HepG2 (cell line): ENCODE data around the gene ELF1. TPM values are rescaled to one million over a fixed set of nuclear protein-coding genes. Genes with fewer than 3 reads are reported as not detected.

Experiments used
- ATAC-seq: fragments of 200-7000 bp; cut with Tn5 transposase; 3 replicates; pipeline ENCODE4 v1.9.1; 2020; ENCODE audit warnings: mild to moderate bottlenecking, moderate library complexity
- BruUV-seq: library from RNA; stranded (reverse); fragments of 400-500 nt; replicated peaks from 2 replicates; lab custom pipeline; 2021; lab: Mats Ljungman, UMichigan
- CTCF ChIA-PET: fragments of 300-600 bp; formaldehyde crosslinking; extraction: SDS; loops from one replicate; lab custom pipeline; 2021; ENCODE audit warnings: low total read pairs, inconsistent platforms, low intra/inter-chr PET ratio; lab: Yijun Ruan, JAX
- POLR2A ChIA-PET: fragments of 350-600 bp; sonication (Branson Sonifier 250); formaldehyde crosslinking; loops from one replicate; lab custom pipeline; 2020; ENCODE audit warnings: antibody characterized with exemption, inconsistent platforms; lab: Yijun Ruan, JAX
- DNase-seq: peaks from one replicate; pipeline ENCODE4 v3.0.0-alpha.2; 2015; ENCODE audit warnings: low spot score
- FAIRE-seq: peaks from 3 replicates; lab custom pipeline; 2011; peaks lifted over from hg19 to GRCh38; lab: Jason Lieb, UNC
- H2AFZ ChIP-seq: one replicate; pipeline ENCODE4 v1.6.1; 2011; ENCODE audit warnings: low read length, inconsistent platforms
- H3K27ac ChIP-seq: fragments of 300-600 bp; 3 replicates; pipeline ENCODE4 v1.8.0; 2011; ENCODE audit warnings: mixed run types, mild to moderate bottlenecking, mixed read lengths, low read length, inconsistent platforms; ENCODE audit not compliant: insufficient read depth; ENCODE audit errors: extremely low read length
- H3K27me3 ChIP-seq, 2 experiments: fragments of 200-600 bp in 1 of 2; 2 replicates in 1 of 2; 3 replicates in 1 of 2; pipeline versions ENCODE4 v1.6.0 to v1.8.0; 2011; ENCODE audit warnings: low read length in 2 of 2, mild to moderate bottlenecking in 2 of 2, moderate library complexity in 2 of 2, inconsistent platforms in 1 of 2; ENCODE audit not compliant: insufficient read depth in 2 of 2, control insufficient read depth in 1 of 2
- H3K36me3 ChIP-seq, 2 experiments: fragments of 200-600 bp in 1 of 2; replicated peaks in 1 of 2; 2 replicates in 1 of 2; 3 replicates in 1 of 2; pipeline versions ENCODE4 v1.5.1 to v1.8.0; 2011; ENCODE audit warnings: low read length in 2 of 2, inconsistent platforms in 1 of 2; ENCODE audit not compliant: insufficient read depth in 2 of 2, control insufficient read depth in 1 of 2
- H3K4me1 ChIP-seq: 2 replicates; pipeline ENCODE4 v1.5.1; 2012; ENCODE audit warnings: low read length, inconsistent platforms; ENCODE audit not compliant: insufficient read depth
- H3K4me2 ChIP-seq: 2 replicates; pipeline ENCODE4 v1.6.0; 2011; ENCODE audit warnings: low read depth, low read length, inconsistent platforms
- H3K4me3 ChIP-seq, 3 experiments: fragments of 200-600 bp in 1 of 3; sonication (generic), shearing (Covaris generic) in 1 of 3; replicated peaks in 1 of 3; 2 replicates each; pipeline ENCODE4 v1.5.1; 2011 to 2016; ENCODE audit warnings: low read length in 3 of 3, inconsistent platforms in 2 of 3, low read depth in 2 of 3, mild to moderate bottlenecking in 2 of 3, control low read depth in 1 of 3, mixed read lengths in 1 of 3; ENCODE audit not compliant: insufficient read depth in 1 of 3
- H3K79me2 ChIP-seq: one replicate; pipeline ENCODE4 v1.6.1; 2011; ENCODE audit warnings: low read length, inconsistent platforms; ENCODE audit not compliant: insufficient read depth
- H3K9ac ChIP-seq: 2 replicates; pipeline ENCODE4 v1.6.0; 2011; ENCODE audit warnings: mild to moderate bottlenecking, low read depth, low read length, inconsistent platforms; ENCODE audit not compliant: insufficient read depth
- H3K9me3 ChIP-seq: 2 replicates; pipeline ENCODE4 v1.5.1; 2012; ENCODE audit warnings: mild to moderate bottlenecking, low read length
- H4K20me1 ChIP-seq: 2 replicates; pipeline ENCODE4 v1.6.0; 2011; ENCODE audit warnings: inconsistent platforms, mild to moderate bottlenecking, low read length, moderate library complexity; ENCODE audit not compliant: insufficient read depth
- BCL6 ChIP-seq: IDR thresholded peaks from 2 replicates; pipeline ENCODE4 v1.6.1; 2016; ENCODE audit warnings: missing genetic modification reagents, missing compliant biosample characterization
- FOXC1 ChIP-seq: sonication (generic); formaldehyde crosslinking; IDR thresholded peaks from 2 replicates; pipeline ENCODE4 v1.8.0; 2022; ENCODE audit warnings: mild to moderate bottlenecking, missing genetic modification reagents, borderline replicate concordance
- FOXP1 ChIP-seq, 2 experiments: fragments of 450-650 bp in 1 of 2; IDR thresholded peaks; 2 replicates each; pipeline ENCODE4 v1.6.1; 2017 to 2018; ENCODE audit warnings: antibody characterized with exemption in 1 of 2
- GATA4 ChIP-seq: sonication (generic); IDR thresholded peaks from 2 replicates; pipeline ENCODE4 v1.6.1; 2016; ENCODE audit warnings: antibody characterized with exemption, low read depth, borderline replicate concordance
- HDAC1 ChIP-seq: sonication (generic); formaldehyde crosslinking; IDR thresholded peaks from 2 replicates; pipeline ENCODE4 v1.5.1; 2020; ENCODE audit warnings: mild to moderate bottlenecking, missing genetic modification reagents
- HNF4A ChIP-seq: sonication (generic); formaldehyde crosslinking; IDR thresholded peaks from 2 replicates; pipeline ENCODE4 v1.4.0; 2020; ENCODE audit warnings: missing genetic modification reagents
- IRF2 ChIP-seq: IDR thresholded peaks from 2 replicates; pipeline ENCODE4 v1.6.1; 2018; ENCODE audit warnings: missing genetic modification reagents, missing compliant biosample characterization
- KDM3A ChIP-seq: IDR thresholded peaks from 2 replicates; pipeline ENCODE4 v1.6.1; 2018; ENCODE audit warnings: low read depth, missing compliant biosample characterization
- RELA ChIP-seq: sonication (generic); formaldehyde crosslinking; IDR thresholded peaks from 2 replicates; pipeline ENCODE4 v1.4.0; 2020; ENCODE audit warnings: missing genetic modification reagents
- RFX1 ChIP-seq: fragments of 450-650 bp; IDR thresholded peaks from 2 replicates; pipeline ENCODE4 v1.6.1; 2017
- ZFP36L1 ChIP-seq: sonication (generic); formaldehyde crosslinking; IDR thresholded peaks from 2 replicates; pipeline ENCODE4 v1.8.0; 2022; ENCODE audit warnings: mild to moderate bottlenecking, missing genetic modification reagents, moderate library complexity
- ZNF121 ChIP-seq: sonication (generic); formaldehyde crosslinking; IDR thresholded peaks from 2 replicates; pipeline ENCODE4 v1.5.0; 2020; ENCODE audit warnings: mild to moderate bottlenecking, missing genetic modification reagents
- ZNF136 ChIP-seq: sonication (generic); formaldehyde crosslinking; IDR thresholded peaks from 2 replicates; pipeline ENCODE4 v1.8.1; 2022; ENCODE audit warnings: low read depth, mild to moderate bottlenecking, moderate library complexity, missing genetic modification reagents
- ZNF768 ChIP-seq: sonication (generic); formaldehyde crosslinking; IDR thresholded peaks from 2 replicates; pipeline ENCODE4 v1.4.0; 2020; ENCODE audit warnings: missing genetic modification reagents
- ZNF781 ChIP-seq: sonication (generic); formaldehyde crosslinking; IDR thresholded peaks from 2 replicates; pipeline ENCODE4 v1.5.1; 2020; ENCODE audit warnings: borderline replicate concordance, mild to moderate bottlenecking, missing genetic modification reagents; ENCODE audit errors: not compliant biosample characterization
- WGBS: methylation state at CpG from one replicate; pipeline ENCODE4 v1.1.6; 2017; ENCODE audit warnings: low lambda C conversion rate; 5-methylcytosine and 5-hydroxymethylcytosine counted together
- in situ Hi-C: cut with HindIII; loops from 2 replicates; pipeline ENCODE4 v1.10.0; 2017; ENCODE audit warnings: low pct_unique_long_range_greater_than_20kb; ENCODE audit not compliant: extremely low pct_ligation_motif_present
- intact Hi-C: fragments of 100-400 bp; cut with micrococcal nuclease; formaldehyde crosslinking; loops from one replicate; pipeline ENCODE4 v1.10.0; 2022; ENCODE audit not compliant: unreplicated experiment
- polyA plus RNA-seq, 8 experiments: library from polyadenylated mRNA; depleted of rRNA in 3 of 8; stranded (reverse) in 7 of 8; unstranded in 1 of 8; fragments of >200 nt; fragmentation: Illumina TruSeq in 4 of 8; extraction: Trizol in 4 of 8; gene quantifications; 2 replicates each; pipeline versions ENCODE4 v1.2.1 to v1.2.3, GENCODE V29; 2011 to 2016; ENCODE audit warnings: low read depth in 4 of 8, missing spikeins in 1 of 8, mixed read lengths in 1 of 8; ENCODE audit not compliant: insufficient read depth in 1 of 8
- total RNA-seq, 5 experiments: library from RNA; depleted of rRNA; stranded (reverse); fragments of >200 nt; fragmentation: Illumina TruSeq; extraction: Trizol; gene quantifications; 2 replicates each; pipeline ENCODE4 v1.2.3, GENCODE V29; 2016; ENCODE audit warnings: low read depth in 1 of 5
- TF ChIP-seq, protein P1 (sequence below): sonication (generic); formaldehyde crosslinking; IDR thresholded peaks from 2 replicates; pipeline ENCODE4 v1.5.1; 2020; ENCODE audit warnings: mild to moderate bottlenecking, missing genetic modification reagents, moderate library complexity
- TF ChIP-seq, protein P2 (sequence below): sonication (generic); formaldehyde crosslinking; IDR thresholded peaks from 2 replicates; pipeline ENCODE4 v1.8.0; 2022; ENCODE audit warnings: mild to moderate bottlenecking, missing genetic modification reagents, borderline replicate concordance

Gene ELF1
- total and polyA plus RNA-seq, 2 of the 13 experiments (the other 11 are each of a cell fraction or from before 2014, with no cell fraction given): 24.6 to 71.5 TPM

DNA sequence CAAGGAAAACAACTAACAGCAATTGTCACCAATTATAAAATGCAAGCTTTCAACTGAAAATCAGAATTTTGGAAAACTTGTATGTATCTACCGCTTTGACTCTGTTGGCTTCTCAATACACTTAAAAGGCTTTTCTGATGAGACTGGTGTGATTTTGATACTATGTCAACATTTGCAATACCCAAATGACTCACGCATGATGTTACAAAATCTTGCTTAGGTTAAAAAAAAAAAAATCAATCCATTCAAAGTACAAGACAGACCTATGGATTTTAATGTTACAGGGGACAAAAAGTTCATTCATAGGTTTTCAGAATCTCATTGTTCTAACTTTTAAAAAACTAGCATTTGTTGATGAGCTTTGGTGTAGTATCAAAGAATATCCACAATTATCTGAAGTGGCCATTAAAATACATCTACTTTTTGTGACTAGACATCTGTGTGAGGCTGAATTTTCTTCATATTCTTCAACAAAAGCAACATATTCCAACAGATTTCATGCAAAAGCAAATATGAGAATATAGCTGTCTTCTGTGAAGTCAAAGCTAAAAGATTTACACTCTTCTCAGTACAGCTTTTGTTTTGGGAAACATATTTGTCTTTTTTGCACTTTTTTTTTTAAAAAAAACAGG is 10.7 kb downstream of the ELF1 start (continued):
- TF ChIP-seq, protein P1, sequence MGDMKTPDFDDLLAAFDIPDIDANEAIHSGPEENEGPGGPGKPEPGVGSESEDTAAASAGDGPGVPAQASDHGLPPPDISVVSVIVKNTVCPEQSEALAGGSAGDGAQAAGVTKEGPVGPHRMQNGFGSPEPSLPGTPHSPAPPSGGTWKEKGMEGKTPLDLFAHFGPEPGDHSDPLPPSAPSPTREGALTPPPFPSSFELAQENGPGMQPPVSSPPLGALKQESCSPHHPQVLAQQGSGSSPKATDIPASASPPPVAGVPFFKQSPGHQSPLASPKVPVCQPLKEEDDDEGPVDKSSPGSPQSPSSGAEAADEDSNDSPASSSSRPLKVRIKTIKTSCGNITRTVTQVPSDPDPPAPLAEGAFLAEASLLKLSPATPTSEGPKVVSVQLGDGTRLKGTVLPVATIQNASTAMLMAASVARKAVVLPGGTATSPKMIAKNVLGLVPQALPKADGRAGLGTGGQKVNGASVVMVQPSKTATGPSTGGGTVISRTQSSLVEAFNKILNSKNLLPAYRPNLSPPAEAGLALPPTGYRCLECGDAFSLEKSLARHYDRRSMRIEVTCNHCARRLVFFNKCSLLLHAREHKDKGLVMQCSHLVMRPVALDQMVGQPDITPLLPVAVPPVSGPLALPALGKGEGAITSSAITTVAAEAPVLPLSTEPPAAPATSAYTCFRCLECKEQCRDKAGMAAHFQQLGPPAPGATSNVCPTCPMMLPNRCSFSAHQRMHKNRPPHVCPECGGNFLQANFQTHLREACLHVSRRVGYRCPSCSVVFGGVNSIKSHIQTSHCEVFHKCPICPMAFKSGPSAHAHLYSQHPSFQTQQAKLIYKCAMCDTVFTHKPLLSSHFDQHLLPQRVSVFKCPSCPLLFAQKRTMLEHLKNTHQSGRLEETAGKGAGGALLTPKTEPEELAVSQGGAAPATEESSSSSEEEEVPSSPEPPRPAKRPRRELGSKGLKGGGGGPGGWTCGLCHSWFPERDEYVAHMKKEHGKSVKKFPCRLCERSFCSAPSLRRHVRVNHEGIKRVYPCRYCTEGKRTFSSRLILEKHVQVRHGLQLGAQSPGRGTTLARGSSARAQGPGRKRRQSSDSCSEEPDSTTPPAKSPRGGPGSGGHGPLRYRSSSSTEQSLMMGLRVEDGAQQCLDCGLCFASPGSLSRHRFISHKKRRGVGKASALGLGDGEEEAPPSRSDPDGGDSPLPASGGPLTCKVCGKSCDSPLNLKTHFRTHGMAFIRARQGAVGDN (CRISPR knock-in tag): no peak
- no peak for TF ChIP-seq RFX1
- TF ChIP-seq GATA4: 0 out of 2 replicates have a peak, but pooled peaks have one; percentile 24
- no peak; the same call in 1 of the 2 replicates for TF ChIP-seq ZNF136
- TF ChIP-seq FOXP1 (IDR thresholded peaks at IDR 0.05): no peak
- peak; percentile 77; the same call in 1 of the 2 replicates for TF ChIP-seq FOXP1 (CRISPR knock-in tag; IDR thresholded peaks at IDR 0.05)

DNA sequence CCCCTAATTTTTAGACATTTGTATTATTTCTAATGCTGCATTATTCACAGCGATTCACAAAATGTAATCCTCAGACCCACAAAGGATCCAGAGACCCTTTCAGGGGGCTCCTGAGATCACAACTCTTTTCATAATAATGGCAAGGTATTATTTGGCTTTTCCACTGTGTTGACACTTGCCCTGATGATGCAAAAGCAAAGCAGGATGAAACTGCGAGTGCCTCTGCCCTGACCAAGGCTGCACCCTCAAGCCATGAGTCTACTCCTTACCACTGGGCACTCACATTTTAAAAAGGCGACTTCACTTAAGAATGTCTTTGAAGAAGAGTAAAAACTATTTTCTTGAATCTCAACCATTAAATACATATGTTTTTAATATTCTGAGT is 11.4 kb downstream of the ELF1 start:
- peak; percentile 76 for ATAC-seq
- no TSS peak for BruUV-seq
- 13% methylated on average over 3 of the region's 3 CpGs for WGBS
- TF ChIP-seq BCL6 (CRISPR knock-in tag) (0 out of 2 replicates have a peak, but pooled peaks have one; percentile 18), RELA (CRISPR knock-in tag) (no peak), KDM3A (CRISPR knock-in tag) (no peak), ZNF768 (CRISPR knock-in tag) (no peak), ZNF121 (CRISPR knock-in tag) (no peak), FOXC1 (CRISPR knock-in tag) (no peak), HNF4A (0 out of 2 replicates have a peak, but pooled peaks have one; percentile 24), ZFP36L1 (no peak), IRF2 (CRISPR knock-in tag) (no peak), HDAC1 (CRISPR knock-in tag) (0 out of 2 replicates have a peak, but pooled peaks have one; percentile 23), ZNF781 (CRISPR knock-in tag) (no peak)
- TF ChIP-seq, protein P2, sequence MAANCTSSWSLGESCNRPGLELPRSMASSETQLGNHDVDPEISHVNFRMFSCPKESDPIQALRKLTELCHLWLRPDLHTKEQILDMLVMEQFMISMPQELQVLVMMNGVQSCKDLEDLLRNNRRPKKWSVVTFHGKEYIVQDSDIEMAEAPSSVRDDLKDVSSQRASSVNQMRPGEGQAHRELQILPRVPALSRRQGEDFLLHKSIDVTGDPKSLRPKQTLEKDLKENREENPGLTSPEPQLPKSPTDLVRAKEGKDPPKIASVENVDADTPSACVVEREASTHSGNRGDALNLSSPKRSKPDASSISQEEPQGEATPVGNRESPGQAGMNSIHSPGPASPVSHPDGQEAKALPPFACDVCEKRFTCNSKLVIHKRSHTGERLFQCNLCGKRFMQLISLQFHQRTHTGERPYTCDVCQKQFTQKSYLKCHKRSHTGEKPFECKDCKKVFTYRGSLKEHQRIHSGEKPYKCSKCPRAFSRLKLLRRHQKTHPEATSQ (CRISPR knock-in tag): no peak

More for the DNA sequence above, 11.4 kb downstream of the ELF1 start:
- Histone ChIP-seq H3K4me2 (peak overlapping the region; percentile 82), H3K4me3 (peak overlapping the region in 2 of 3 experiments; percentile 11 to 34; a peak in 2 of 6 replicates), H2AFZ (no peak overlapping the region), H3K4me1 (peaks cover 95% of the 10 kb centered on the region), H3K27ac (peak overlapping the region; percentile 91), H3K9ac (peak overlapping the region; percentile 51), H4K20me1 (no peaks in the 10 kb centered on the region), H3K9me3 (no peaks in the 10 kb centered on the region), H3K36me3 (no peaks in the 10 kb centered on the region), H3K79me2 (peaks cover 97% of the 10 kb centered on the region), H3K27me3 (no peaks in the 10 kb centered on the region)
- FAIRE-seq (peak; percentile 81), DNase-seq (peak; percentile 48)
- intact Hi-C loops: loop anchor here (10.0 kb wide), 1 partner anchor 113 kb away; no protein-coding TSS in a partner anchor
- in situ Hi-C loops: no loop called here
- ChIA-PET CTCF (interaction anchor here (1.3 kb wide), 1 partner anchor 47 kb away, joined by 3 read pairs; no protein-coding TSS in a partner anchor), POLR2A (interaction anchor here (2.0 to 2.4 kb wide), 2 partner anchors 11 to 53 kb away, joined by 12 to 22 read pairs; partner anchors contain the start of genes ELF1 and WBP4)
